ENCODE results near the gene FAM193A.
"Not testable (repeated sequence)": the region's sequence is repeated elsewhere in the genome, so short reads cannot be mapped to it uniquely, and the experiment has no call there.

The FAM193A gene

DNA sequence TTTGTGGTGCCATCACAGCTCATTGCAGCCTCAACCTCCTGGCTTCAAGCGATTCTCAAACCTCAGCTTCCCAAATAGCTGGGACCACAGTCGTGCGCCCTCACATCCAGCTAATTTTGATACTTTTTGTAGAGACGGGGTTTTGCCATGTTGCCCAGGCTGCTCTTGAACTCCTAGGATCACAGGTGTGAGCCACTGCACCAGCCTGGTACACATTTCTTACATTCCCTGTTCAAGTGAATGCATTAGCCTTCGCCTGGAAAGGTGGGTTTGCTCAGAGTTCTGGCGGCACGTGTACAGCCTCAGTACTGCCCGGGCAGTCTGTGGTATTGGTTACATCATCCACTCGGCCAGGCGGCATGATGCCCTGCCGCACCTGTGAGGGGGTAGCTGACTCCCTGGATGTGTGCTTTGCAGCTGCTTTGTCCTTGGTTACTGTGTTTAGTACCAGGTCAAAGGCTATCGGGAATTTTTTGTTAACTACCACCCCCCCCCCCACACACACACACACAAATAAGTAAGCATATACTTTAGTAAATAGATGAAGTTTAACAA, 162.6 kb downstream of the FAM193A start:
- no peak for DNase-seq

GRCh38 chr4:2699534-2699933, 163.1 kb downstream of the FAM193A start:
- DNase-seq: no peak

- no peak for DNase-seq
Observed at GRCh38 chr4:2700031-2700430, 163.6 kb downstream of the FAM193A start.

DNA sequence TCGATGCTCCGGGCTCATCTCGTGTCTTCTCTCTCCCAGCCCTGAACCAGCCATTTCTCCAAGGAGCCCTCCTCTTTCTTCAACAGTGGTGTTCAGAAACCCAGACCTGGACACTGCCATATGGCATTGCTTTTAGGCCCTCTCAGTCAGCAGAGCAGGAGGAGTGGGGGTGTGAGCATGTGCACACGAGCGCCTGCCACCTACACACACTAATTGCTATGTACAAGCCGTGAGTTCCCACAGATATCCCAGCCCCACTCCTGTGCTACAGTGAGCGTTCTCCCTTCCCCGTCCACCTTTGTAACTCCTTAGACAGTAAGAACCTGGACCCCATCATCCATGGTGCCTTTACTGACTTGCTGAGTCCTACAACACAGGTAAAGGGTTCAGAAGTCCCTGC, 165.9 kb downstream of the FAM193A start:
- DNase-seq: no peak

GRCh38 chr4:2702770-2703169, 166.3 kb downstream of the FAM193A start:
- DNase-seq: no peak

GRCh38 chr4:2712261-2712842, 175.9 kb downstream of the FAM193A start:
- no peak for DNase-seq

- DNase-seq: no peak
Observed at GRCh38 chr4:2713337-2713736, 176.9 kb downstream of the FAM193A start.

- DNase-seq: no peak
Observed at GRCh38 chr4:2714061-2714770, 177.8 kb downstream of the FAM193A start.

DNA sequence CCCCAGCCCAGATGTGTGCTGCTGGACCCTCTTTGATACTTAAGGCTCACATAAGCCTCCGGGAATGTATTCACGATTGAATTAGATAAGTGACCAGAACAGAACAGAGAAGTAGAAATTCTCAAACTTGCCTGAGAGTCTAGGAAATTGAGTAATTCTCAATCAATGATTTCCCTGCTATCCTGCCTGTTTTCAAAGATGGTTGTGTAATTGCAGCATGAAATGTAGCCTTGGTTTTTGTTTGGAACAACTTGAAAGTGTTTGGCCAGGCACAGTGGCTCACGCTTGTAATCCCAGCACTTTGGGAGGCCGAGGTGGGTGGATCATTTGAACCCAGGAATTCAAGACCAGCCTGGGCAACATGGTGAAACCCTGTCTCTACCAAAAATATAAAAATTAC, 178.5 kb downstream of the FAM193A start:
- DNase-seq: no peak

DNA sequence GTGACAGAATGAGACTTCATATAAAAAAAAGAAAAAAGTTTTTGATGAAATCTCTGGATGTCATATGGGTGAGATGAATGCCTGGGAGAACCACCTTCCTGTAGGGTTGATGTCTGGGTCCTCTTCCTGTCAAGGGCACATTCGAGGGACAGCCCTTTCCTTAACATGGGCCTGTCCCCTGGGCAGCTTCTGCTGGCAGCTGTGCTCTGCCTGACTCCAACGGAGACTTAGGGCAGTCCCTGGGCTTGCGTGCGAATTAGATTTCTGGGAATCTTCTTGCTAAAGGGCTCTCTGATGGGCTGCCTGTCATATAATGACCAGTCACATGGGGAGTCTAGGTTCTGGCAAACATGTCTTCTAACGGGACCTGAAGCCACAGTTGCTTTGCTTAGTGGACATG, 179.0 kb downstream of the FAM193A start:
- DNase-seq: no peak

- no peak for DNase-seq
Observed at GRCh38 chr4:2716236-2716635, 179.8 kb downstream of the FAM193A start.

GRCh38 chr4:2721586-2721985, 185.1 kb downstream of the FAM193A start:
- DNase-seq: no peak

- DNase-seq: no peak
Observed at GRCh38 chr4:2722033-2722432, 185.6 kb downstream of the FAM193A start.

- DNase-seq: no peak
Observed at GRCh38 chr4:2723751-2724150, 187.3 kb downstream of the FAM193A start.

GRCh38 chr4:2725380-2725779, 188.9 kb downstream of the FAM193A start:
- no peak for DNase-seq

GRCh38 chr4:2726881-2727280, 190.4 kb downstream of the FAM193A start:
- DNase-seq: not testable (repeated sequence)

- DNase-seq: no peak
Observed at GRCh38 chr4:2728221-2728620, 191.8 kb downstream of the FAM193A start.

DNA sequence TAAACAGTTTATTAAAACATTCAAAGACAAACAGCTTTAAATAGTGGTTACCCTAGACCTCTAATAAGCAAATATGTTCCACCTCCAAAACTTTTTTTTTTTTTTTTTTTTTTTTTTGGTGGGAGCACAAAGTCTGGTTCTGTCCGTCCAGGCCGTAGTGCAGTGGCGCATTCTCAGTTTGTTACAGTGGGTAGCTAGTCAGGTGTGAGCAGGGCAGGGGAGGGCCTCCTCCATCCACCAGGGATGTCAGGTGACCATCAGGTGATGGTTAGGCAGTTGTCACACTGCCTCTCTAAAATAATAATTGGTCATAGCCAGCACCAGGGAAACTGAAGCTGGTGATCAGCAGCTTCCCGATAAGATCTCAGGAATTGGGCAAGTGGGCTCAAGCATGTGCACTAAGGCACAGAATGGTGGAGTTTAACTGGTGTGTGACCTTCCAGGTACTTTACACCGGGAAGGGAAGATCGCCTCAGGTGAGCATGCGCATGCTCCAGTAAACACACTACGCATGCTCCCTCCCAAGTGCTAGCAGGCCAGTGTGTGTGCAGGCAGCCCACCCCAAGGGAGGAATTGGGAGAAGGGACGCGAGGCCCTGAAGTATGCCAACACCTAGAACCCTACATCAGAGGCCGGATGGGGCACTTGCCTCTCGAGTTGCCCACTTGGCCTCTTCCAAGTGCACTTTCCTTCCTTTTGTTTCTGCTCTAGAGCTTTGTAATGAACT, 192.5 kb downstream of the FAM193A start:
- no peak for DNase-seq

GRCh38 chr4:2729533-2729875, 193.1 kb downstream of the FAM193A start:
- no peak for DNase-seq

DNA sequence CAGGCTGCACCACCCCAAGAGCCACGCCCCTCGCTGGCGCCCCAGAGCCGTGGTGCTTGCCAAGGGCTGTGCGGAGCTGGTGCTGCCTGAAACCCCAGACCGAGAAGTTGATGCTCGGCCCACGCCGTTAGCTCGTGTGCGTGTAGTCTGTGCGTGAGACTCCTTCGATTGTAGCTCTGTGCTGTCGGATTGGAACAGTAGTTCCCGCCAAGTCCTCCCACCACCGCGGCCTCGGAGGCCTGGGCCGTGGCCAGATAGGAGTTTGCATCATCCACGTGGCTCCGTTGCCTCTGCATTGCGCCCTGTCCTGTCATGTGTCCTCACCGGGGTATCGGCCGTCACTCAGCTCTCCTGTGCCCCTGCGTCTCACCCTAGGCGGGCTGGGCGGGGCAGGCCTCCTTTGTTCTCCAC, 195.5 kb downstream of the FAM193A start:
- no peak for DNase-seq

DNA sequence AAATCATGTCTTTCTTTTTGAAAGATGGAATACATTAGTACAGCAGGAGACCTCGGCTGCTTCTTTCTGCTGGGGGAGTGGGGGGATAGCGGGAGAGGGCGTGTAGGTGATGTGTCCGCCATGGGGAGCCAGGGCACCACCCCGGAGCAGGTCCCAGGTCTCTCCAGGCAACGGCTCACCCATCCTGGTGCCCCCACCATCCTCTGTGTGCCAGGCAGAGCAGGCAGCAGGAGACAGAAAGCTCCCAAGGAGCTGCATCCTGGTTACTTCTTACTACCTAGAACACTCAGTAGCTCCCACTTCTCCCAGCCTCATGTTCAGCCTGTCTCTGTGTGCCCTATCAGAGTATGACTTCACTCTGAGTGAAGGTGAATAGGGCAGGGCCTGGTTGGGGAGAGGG, 196.1 kb downstream of the FAM193A start:
- no peak for DNase-seq

- no peak for DNase-seq
Observed at GRCh38 chr4:2733001-2733843, 196.8 kb downstream of the FAM193A start.
